Measurements from ENCODE around the gene JAKMIP1. TPM values are rescaled to one million over a fixed set of nuclear protein-coding genes. Genes with fewer than 3 reads are reported as not detected.

JAKMIP1 gene
- total and polyA plus RNA-seq, 2 of the 13 experiments (the other 11 are each of a cell fraction or from before 2014, with no cell fraction given) = not detected

DNA sequence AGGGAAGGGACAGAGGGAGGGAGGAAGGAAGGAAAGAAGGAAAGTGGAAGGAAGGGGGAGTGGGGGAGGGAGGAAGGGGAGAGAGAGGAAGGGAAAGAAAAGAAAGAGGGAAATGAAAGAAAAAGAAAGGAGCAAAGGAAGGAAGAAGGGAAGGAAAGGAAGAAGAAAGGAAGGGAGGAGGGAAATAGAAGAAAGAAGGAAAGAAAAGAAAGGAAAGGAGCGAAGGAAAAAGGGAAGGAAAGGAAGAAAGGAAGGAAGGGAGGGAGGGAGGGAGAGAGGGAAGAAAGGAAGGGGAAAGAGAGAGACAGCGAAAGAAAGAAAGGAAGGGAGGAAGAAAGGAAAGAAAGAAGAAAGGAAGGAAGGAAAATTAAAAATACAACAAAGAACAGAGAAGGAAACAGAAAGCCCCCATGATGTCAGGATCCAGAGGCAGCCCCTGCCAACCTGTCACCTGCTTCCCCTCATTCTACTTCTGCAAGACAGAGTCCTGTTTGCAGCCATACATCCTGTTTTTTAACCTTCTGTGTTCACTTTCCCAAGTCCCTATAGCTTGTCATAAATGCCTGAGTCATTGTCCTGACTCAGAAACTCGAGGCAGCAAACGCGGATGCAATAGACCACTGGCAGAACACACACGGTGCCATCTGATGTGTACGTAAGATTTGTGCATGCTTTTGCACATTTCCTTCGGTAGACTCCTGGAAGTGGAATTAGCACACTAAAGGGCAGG, 105.2 kb downstream of the JAKMIP1 start:
- Histone ChIP-seq H3K27me3 (ENCODE audit: control insufficient read depth in 1 of 2, insufficient read depth in 2 of 2, low read length in 2 of 2) (peaks cover 3 to 20% of the 10 kb centered on the region in 2 experiments; a peak in 3 of 5 replicates), H3K4me3 (replicated peaks in 1 of 3; ENCODE audit: insufficient read depth in 1 of 3, low read depth in 2 of 3, low read length in 3 of 3) (no peak overlapping the region), H3K4me2 (ENCODE audit: low read depth, low read length) (no peak overlapping the region), H3K36me3 (replicated peaks in 1 of 2; ENCODE audit: control insufficient read depth in 1 of 2, insufficient read depth in 2 of 2, low read length in 2 of 2) (no peaks in the 10 kb centered on the region), H3K4me1 (ENCODE audit: insufficient read depth, low read length) (no peaks in the 10 kb centered on the region), H4K20me1 (ENCODE audit: insufficient read depth, low read length) (no peaks in the 10 kb centered on the region), H3K79me2 (ENCODE audit: insufficient read depth, low read length) (no peaks in the 10 kb centered on the region), H3K9me3 (ENCODE audit: low read length) (no peaks in the 10 kb centered on the region), H3K27ac (ENCODE audit: extremely low read length, insufficient read depth, low read length) (no peak overlapping the region), H3K9ac (ENCODE audit: insufficient read depth, low read depth, low read length) (no peak overlapping the region), H2AFZ (ENCODE audit: low read length) (no peak overlapping the region)
- ChIA-PET CTCF (ENCODE audit: low intra/inter-chr PET ratio, low total read pairs) (no interaction called here), POLR2A (no interaction called here)
- intact Hi-C loops (cut with micrococcal nuclease; ENCODE audit: unreplicated experiment) = no loop called here
- 8% methylated on average over 8 of the region's 8 CpGs for WGBS (ENCODE audit: low lambda C conversion rate)
- BruUV-seq (replicated peaks) = no TSS peak
- no peak for DNase-seq (ENCODE audit: low spot score)
- in situ Hi-C loops (cut with HindIII; ENCODE audit: extremely low pct_ligation_motif_present, low pct_unique_long_range_greater_than_20kb) = no loop called here
- FAIRE-seq = no peak
- no peak for ATAC-seq
- no peak for TF ChIP-seq ZNF274 (CRISPR knock-in tag; IDR thresholded peaks at IDR 0.05)
- TF ChIP-seq, protein P1, sequence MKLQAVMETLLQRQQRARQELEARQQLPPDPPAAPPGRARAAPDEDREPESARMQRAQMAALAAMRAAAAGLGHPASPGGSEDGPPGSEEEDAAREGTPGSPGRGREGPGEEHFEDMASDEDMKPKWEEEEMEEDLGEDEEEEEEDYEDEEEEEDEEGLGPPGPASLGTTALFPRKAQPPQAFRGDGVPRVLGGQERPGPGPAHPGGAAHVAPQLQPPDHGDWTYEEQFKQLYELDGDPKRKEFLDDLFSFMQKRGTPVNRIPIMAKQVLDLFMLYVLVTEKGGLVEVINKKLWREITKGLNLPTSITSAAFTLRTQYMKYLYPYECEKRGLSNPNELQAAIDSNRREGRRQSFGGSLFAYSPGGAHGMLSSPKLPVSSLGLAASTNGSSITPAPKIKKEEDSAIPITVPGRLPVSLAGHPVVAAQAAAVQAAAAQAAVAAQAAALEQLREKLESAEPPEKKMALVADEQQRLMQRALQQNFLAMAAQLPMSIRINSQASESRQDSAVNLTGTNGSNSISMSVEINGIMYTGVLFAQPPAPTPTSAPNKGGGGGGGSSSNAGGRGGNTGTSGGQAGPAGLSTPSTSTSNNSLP (IDR thresholded peaks at IDR 0.05; ENCODE audit: low read depth, low read length) = no peak
- TF ChIP-seq, protein P2, sequence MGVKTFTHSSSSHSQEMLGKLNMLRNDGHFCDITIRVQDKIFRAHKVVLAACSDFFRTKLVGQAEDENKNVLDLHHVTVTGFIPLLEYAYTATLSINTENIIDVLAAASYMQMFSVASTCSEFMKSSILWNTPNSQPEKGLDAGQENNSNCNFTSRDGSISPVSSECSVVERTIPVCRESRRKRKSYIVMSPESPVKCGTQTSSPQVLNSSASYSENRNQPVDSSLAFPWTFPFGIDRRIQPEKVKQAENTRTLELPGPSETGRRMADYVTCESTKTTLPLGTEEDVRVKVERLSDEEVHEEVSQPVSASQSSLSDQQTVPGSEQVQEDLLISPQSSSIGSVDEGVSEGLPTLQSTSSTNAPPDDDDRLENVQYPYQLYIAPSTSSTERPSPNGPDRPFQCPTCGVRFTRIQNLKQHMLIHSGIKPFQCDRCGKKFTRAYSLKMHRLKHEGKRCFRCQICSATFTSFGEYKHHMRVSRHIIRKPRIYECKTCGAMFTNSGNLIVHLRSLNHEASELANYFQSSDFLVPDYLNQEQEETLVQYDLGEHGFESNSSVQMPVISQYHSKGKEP (CRISPR knock-in tag; IDR thresholded peaks at IDR 0.05) = no peak
- TF ChIP-seq, protein P3, sequence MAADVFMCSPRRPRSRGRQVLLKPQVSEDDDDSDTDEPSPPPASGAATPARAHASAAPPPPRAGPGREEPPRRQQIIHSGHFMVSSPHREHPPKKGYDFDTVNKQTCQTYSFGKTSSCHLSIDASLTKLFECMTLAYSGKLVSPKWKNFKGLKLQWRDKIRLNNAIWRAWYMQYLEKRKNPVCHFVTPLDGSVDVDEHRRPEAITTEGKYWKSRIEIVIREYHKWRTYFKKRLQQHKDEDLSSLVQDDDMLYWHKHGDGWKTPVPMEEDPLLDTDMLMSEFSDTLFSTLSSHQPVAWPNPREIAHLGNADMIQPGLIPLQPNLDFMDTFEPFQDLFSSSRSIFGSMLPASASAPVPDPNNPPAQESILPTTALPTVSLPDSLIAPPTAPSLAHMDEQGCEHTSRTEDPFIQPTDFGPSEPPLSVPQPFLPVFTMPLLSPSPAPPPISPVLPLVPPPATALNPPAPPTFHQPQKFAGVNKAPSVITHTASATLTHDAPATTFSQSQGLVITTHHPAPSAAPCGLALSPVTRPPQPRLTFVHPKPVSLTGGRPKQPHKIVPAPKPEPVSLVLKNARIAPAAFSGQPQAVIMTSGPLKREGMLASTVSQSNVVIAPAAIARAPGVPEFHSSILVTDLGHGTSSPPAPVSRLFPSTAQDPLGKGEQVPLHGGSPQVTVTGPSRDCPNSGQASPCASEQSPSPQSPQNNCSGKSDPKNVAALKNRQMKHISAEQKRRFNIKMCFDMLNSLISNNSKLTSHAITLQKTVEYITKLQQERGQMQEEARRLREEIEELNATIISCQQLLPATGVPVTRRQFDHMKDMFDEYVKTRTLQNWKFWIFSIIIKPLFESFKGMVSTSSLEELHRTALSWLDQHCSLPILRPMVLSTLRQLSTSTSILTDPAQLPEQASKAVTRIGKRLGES (CRISPR knock-in tag; IDR thresholded peaks at IDR 0.05; ENCODE audit: borderline replicate concordance) = no peak
- no peak for TF ChIP-seq ZNF292 (CRISPR knock-in tag; IDR thresholded peaks at IDR 0.05; ENCODE audit: borderline replicate concordance, low read depth)
- TF ChIP-seq SOX6 (IDR thresholded peaks at IDR 0.05) = no peak
- TF ChIP-seq SOX6 (CRISPR knock-in tag; IDR thresholded peaks at IDR 0.05) = no peak
- no peak for TF ChIP-seq ZNF124 (CRISPR knock-in tag; IDR thresholded peaks at IDR 0.05)
- no peak for TF ChIP-seq MYC (CRISPR knock-in tag; IDR thresholded peaks at IDR 0.05; ENCODE audit: borderline replicate concordance)
- no peak for TF ChIP-seq NKX3-1 (CRISPR knock-in tag; IDR thresholded peaks at IDR 0.05)
- TF ChIP-seq SIN3B (IDR thresholded peaks at IDR 0.05; ENCODE audit: low read length) = no peak
- TF ChIP-seq GTF2F1 (IDR thresholded peaks at IDR 0.05; ENCODE audit: low read length) = no peak
- no peak for TF ChIP-seq HOXA9 (CRISPR knock-in tag; IDR thresholded peaks at IDR 0.05; ENCODE audit: borderline replicate concordance)
- TF ChIP-seq, protein P4, sequence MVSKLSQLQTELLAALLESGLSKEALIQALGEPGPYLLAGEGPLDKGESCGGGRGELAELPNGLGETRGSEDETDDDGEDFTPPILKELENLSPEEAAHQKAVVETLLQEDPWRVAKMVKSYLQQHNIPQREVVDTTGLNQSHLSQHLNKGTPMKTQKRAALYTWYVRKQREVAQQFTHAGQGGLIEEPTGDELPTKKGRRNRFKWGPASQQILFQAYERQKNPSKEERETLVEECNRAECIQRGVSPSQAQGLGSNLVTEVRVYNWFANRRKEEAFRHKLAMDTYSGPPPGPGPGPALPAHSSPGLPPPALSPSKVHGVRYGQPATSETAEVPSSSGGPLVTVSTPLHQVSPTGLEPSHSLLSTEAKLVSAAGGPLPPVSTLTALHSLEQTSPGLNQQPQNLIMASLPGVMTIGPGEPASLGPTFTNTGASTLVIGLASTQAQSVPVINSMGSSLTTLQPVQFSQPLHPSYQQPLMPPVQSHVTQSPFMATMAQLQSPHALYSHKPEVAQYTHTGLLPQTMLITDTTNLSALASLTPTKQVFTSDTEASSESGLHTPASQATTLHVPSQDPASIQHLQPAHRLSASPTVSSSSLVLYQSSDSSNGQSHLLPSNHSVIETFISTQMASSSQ (IDR thresholded peaks at IDR 0.05; ENCODE audit: low read depth) = no peak
- TF ChIP-seq, protein P4 (CRISPR knock-in tag; IDR thresholded peaks at IDR 0.05; ENCODE audit: borderline replicate concordance) = no peak
